HG03066 (cell line): ENCODE data around the gene ORM2.

Experiments
- ATAC-seq: cut with Tn5 transposase; IDR thresholded peaks from one replicate; pipeline ENCODE4 v1.9.1; 2021; ENCODE audit warnings: low read depth; ENCODE audit not compliant: unreplicated experiment

ORM2 gene

DNA sequence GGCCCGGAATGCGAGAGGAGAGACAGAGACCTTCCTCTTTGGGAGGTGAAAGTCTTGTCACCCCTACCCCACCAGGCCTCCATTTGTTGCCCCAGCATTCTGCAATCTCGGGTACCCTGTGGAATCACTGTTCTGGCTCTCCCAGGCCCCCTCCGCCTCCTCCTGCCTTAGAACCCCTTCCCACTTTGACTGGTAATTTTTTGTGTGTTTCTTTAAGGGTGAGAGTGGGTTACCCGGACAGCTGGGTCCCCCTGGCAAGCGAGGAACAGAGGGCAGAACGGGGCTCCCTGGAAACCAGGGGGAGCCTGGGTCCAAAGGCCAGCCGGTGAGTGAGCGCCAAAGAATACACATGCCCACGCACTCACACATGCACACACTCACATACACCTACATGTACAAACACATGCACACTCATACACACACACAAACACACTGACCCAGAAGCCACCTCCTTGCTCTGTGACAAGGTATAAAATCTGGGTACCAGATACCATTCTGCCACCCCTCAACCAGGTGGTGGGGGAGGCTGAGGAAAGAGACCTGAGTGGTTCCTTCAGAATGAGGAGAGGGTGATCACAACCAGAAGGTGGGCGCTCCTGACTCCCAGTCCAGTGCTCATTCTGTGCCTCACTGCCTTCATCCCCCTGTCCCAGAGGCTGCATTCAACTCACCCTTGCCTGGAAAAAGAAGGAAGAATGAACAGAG, 37.6 kb upstream of the ORM2 start:
- ATAC-seq, result no peak

DNA sequence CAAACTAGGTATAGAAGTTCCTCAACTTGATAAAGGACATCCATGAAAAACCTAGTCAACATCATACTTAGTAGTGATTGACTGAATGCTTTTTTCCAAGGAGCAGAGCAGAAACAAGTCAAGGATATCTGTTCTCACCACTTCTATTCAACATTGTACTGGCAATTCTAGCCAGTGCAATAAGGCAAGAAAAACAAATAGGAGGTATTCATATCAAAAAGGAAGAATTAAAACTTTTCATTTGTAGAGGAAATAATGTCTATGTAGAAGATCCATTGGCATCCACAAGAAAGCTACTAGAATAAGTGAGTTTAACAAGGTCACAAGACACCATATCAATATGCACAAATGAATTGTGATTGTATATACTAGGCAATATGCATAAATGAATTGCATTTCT, 35.0 kb upstream of the ORM2 start:
- no peak for ATAC-seq

DNA sequence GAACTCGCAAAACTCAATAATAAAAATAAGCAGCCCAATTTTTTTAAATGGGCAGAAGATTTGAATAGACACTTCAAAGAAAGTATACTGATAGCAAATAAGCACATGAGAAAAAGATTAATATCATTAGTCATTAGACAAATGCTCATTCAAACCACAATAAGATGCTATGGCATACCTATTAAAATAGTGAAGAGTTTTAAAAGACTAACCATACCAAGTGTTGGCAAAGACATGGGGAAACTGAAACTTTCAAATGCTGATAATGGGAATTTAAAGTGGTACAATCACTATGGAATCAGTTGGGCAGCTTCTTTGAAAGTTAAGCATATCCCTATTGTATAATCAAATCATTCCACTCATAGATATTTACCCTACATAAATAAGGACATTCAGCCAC, 33.3 kb upstream of the ORM2 start:
- no peak for ATAC-seq

DNA sequence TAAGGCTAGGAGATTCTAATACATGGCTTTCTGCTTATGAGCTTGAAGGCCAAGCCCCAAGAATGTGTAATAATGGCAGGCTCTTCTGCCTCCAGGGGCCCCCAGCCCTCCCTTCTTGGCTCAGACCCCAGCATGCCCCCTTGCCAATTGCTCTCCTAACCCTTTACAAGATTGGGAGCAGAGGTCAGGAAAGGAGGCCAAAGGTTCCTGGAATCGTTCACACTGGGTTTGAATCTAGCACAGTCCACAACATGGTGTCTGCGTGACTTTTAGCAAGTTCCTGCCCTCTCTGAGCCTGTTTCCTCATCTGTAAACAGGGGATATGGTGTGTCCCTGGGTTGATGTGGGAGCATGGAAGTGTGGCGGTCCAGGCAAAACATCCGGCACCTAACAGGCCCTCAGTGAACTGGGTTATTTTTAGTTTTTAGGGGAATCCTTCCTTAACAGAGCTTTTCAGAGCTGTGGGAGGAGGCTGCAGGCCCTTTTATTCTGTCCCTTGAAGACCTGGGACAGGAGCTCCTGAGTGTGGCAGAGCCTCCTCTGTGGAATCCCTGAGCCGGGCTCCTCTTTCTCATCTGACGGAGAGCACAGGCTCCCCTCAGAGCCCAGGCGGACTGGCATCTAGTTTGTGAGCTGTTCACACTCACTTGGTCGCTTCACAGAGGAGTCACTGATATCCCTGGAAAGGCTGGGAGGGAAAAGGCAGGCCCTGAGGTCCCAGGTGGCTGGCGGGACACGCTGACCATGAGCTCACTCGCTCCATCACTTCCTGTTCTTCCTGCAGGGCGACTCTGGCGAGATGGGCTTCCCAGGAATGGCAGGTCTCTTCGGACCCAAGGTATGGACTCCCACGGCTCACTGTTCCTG, 30.1 kb upstream of the ORM2 start:
- no peak for ATAC-seq

DNA sequence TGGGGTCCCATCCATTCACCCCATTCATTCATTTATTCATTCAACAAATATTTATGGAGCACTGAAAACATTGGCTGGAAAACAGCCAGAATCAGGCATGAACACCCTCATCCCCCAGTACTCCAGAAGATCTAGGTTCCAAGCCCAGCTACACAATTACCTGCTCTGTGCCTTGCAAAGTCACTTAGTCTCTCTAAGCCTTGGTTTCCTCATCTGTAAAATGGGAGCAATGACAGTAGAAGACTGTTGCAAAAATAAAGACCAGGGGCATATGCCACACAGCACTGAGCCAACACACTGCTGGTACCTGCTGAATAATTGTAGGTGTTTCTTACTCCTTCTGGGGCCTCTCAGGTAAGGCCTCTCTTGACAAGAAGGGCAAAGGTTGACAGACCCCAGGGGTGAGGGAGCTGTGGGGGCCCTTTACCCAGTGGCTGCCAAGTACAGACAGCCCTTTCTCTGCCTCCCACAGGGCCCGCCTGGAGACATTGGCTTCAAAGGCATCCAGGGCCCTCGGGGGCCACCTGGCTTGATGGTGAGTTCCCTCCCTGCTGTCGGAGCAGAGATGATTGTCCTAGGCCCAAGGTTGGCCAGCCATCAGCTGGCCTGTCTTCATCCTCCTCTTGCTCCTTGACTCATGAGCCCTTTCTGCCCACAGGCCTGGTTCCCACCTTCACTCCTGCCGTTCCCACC, 29.4 kb upstream of the ORM2 start:
- ATAC-seq, result no peak

DNA sequence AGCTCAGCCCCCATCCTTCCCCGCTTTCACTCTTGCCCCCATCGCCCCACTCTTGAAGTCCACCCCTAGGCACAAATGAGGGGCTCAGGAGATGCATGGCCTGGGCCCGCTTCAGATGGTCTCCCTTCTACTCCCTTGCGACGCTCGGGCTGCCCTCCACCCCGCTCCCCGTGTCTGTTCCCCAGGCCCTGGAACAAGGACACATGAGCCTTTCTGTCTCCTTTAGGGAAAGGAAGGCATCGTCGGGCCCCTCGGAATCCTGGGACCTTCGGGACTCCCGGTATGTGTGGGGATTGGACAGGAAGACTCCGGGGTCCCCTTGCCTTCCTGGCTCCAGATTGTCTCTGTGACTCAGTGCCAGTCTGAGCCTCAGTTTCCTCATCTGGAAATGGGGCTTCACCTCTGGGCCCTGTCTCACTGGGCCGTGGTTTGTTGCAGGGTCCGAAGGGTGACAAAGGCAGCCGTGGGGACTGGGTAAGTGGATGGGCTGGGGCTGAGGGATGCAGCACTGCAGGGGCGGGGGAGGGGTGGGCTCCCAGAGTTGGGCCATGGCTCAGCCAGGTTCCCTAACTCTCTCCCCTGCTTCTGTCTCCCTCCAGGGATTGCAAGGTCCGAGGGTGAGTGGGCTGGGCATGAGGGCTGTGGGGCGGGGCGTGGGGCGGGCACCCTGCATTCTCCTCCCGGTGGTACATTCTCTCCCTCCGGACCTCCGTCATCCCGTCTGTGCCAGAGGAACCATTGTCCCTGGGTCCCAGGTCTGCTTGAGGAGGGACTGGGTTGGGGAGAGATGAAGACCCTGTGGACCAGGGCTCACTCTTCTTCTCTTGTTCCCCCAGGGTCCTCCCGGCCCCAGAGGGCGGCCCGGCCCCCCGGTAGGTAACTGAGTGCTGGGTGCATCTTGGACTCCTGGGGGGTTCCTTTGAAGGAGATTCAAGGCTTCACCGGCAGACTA, 28.5 kb upstream of the ORM2 start:
- no peak for ATAC-seq

DNA sequence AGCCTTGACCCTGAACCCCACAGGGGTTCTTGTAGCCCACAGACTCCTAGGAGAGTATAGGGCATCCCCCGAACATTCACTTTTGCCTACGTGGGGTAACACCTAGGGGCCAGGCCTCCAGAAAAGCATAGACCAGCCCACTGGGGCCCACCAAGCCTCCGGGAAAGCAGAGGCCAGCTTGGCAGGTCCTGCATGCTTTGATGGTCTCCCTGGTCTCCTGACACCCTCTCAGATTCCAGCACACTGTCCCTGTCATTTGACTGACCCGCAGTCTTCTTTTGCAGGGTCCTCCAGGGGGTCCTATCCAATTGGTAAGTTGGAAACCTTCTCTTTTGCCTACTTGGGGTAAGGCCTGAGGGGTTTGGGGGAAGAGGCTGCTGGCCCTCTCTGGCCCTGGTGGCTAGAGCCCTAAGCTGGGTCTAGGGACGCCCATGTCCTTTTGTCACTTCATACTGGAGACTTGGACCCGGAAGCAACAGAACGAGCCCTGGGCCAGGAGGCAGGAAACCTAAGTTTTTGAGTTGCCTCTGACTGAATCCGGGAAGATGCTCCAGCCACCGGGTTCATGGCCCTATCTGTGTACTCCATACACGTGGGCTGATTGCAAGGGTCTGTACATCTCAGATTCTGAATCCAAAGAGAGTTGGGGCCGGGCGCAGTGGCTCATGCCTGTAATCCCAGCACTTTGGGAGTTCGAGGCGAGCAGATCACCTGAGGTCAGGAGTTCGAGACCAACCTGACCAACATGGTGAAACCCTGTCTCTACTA, 27.7 kb upstream of the ORM2 start:
- no peak for ATAC-seq

DNA sequence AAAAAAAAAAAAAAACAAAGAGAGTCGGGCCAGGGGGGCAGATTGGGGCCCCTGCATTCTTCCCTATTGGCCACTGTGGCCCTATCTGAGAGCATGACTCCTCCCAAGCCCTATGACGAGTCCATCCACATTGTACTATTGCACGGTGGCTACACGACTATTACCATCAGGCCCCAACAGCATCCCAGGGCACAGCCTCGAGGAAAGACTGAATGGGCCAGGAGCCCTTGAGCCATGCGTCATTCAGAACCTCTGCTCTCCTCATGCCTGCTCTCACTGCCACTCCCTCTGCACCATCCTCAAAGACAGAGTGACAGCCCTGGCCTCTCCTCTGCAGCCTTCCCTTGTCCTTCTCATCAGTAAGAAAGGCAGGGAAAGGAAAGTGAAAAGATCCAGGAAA, 26.9 kb upstream of the ORM2 start:
- no peak for ATAC-seq

DNA sequence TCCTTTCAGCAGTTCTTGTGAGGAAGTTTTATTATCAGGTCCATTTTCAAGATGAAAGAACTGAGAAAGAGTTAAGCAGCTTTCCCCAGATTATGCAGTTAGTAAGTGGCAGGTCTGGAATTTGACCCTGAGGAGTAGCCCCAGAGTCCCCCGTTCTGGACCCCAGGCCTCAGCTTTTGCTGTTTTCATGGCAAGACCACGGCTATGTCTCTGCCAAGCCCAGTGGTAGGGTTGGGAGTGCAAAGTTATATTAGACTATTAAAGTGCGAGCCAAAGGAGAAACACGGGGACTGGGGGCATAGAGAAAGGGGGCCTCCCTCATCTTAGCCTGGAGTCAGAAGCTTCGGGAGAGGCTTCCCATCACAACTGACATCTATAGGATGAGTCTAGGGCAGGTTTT, 26.1 kb upstream of the ORM2 start:
- ATAC-seq, result no peak

DNA sequence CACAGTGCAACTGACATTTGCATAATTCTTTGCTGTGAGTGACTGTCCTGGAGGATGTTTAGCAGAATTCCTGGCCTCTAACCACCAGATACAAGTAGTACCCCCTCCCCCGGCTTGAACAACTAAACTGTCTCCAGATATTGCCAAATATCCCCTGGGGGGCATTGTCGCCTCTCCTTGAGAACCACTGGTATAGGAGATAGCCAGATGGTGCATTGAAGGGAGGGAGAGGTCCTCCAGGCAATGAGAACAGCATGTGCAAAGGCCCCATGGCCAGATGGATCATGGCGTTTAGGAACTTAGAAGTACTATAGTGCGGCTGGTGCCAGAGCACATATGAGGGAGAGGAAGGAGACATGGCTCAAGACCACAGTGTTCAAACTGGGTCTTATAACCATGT, 25.7 kb upstream of the ORM2 start:
- no peak for ATAC-seq

DNA sequence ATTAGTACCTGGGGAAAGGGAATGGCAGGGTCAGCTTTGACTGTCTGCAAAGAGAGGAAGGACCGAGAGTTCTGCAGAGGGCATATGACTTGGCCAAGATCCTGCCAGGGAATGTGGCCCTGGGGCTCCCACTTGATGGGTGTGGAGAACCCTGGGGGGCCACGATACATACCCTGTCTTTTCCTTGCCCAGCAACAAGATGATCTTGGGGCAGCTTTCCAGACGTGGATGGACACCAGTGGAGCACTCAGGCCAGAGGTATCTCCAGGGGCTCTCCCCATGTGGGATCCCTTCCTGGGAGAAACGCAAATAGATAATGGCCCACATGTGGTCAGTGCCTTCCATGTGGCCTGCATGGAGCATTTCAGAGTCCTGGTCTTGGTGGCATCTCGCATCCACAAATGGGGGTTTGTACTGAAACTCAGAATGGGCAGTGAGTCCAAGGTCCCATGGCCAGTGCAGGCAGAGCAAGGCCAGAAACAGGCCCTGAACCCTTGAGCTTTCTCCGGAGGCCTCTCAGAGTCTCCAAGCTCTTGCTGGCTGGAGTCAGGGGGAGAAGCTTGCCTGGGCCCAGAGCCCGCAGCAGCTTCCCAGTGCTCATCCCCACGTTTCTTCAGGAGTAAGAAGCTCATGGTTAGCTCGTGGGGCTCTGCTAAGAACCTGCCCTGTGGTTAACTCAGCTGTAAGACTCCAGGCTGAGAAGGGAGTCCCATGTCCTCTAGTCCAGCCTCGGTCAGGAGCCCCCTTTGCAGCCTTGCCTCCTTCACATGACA, 25.1 kb upstream of the ORM2 start:
- no peak for ATAC-seq

DNA sequence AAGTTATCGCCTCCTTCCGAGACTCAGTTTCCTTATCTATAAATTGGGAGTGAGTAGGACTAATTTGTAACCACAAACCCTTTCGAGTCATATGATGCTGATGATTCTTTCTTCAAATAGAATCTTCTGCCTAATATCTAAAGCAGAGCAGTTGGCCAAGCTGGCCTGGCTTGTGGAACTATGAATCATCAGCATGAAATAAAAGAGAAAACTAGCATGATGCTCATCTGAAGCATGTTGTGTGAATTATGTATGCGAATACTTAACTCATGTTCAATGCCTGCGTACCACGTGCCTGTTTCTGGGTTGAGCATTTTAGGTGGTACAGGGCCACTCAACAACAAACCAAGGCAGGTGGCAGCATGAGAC, 21.8 kb upstream of the ORM2 start:
- ATAC-seq, result no peak

DNA sequence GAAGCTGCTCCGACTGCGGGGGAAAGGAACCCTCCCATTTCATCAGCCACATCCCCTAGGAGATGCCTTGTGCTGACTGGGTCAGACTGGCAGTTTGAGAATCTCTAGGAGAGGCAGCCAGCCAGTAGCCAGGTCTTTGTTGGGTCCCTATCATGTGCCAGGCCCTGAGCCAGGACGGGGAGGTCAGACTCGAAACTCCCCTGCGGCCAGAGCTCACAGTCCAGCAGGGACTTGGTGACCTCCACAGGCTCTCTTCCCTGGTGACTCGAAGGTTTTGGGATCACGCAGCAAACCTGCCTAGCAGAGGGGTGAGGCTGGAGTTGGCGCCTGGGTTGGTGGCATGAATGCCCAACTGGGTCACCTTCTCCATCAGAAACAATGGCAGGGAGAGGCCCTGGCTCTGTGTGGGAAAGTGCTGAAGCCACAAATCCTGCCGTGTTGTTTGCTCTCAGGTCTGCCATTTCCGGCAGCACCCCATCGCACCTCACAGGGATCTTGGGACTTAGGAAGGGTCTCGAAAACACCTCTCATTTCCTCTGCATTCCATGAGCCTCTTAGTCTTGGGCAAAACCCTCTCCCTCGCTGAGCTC, 21.2 kb upstream of the ORM2 start:
- ATAC-seq, result no peak

DNA sequence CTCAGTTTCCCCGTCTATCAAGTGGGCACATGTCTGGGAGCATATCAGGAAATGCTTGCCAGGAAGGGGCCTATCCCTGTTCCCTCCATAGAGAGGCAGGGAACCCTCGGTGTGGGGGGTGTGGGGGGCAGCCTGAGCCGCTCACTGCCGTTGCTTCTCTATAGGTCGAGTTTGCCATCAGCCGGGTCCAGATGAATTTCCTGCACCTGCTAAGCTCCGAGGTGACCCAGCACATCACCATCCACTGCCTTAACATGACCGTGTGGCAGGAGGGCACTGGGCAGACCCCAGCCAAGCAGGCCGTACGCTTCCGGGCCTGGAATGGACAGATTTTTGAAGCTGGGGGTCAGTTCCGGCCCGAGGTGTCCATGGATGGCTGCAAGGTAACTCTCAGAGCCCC, 20.6 kb upstream of the ORM2 start:
- ATAC-seq, result no peak

DNA sequence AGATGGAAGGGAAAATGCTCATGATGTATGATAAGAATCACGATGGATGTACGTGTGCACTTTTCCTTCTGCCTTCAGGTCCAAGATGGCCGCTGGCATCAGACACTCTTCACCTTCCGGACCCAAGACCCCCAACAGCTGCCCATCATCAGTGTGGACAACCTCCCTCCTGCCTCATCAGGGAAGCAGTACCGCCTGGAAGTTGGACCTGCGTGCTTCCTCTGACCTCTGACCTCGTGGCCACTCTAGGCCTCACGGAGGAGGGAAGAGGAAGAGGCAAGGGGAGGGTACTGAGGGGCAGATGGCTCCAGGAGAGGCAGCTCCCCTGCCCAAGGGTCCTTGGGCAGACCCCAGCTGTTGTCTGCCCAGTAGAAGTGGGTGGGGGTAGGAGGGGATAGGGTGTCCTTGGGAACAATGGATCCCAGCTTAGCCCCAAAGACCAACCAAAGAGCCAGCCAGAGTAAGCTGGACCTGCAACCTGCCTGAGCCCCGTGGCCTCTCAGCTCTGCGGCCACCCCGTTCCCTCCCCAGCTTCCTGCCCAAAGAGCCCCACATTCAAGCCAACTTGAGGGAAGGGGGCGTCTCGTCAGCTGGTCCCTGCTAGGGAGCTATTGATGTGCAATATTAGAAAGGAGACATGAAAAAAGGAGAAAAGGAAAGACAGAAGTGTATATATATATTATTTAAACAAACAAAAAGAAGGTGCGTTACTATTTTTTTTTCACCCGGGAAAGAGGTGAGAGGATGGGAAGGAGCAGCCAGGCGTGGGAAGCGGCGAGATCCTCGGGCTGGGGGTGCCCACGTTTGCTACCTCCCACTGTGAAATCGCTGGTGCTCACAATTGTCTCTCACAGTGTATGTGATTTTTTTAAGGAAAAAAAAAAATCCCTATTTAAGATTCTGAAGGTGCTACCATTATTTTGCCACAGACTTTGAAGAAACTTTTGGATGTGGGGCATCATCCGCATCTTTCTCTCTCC, 18.9 kb upstream of the ORM2 start:
- ATAC-seq, result no peak

DNA sequence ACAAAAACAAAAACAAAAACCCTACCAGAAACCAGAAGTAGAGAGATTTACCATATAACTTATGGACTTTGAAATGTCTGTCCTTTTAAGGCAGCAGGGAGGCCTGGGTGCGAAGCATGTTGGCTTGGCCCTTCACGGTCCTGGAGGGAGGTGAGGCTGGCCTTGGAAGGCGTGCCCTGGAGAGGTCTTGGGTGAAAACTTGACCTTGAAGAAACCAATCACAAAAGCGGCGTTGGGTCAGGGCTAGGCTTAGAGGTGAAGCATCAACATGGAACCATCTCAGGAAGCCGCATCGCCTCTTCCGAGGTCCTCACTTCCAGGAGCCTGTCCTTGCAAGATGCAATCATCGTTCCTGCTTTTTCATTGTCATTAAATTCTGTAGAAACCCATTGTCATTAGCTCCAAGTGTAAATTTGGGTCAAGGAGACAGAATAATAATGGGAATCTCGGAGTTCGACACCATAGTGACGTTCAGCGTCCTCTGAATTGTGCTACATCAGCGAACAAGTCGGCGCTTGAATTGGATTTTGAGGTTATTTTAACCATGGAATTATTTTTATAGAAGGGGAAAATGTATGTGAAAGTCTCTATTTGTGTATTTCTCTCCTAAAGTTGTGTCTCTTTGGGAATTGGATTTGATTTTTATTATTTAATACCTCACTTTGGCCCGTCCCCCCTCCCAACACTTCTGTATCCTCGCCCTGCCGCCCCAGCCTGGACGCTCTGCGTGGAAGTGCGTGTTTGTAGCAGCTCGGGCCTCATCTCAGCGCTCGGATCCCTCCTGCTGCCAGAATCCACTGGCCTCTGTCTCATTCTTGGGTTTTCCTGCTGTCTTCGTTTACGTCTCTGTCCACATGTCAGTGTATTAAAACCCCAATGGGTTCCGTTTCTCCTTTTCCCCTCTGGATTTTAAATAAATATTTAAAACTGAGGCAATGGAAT, 17.8 kb upstream of the ORM2 start:
- ATAC-seq, result no peak

DNA sequence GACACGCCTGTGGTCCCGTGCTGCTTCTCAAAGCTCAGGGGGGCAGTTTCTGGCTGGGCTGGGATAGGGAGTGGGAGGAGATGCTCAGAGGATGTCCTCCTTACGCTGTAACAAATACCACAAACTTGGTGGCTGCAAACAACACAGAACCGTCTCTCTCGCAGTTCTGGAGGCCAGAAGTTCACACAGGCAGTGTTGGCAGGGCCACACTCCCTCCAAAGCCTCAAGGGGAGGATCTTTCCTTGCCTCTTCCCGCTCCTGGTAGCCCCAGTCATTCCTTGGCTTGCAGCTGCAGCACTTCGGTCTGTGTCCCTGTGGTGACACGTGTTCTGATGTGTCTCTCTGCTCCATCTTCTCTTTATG, 17.2 kb upstream of the ORM2 start:
- no peak for ATAC-seq
